ENCODE results near the gene DDX50.
"Not testable (repeated sequence)": the region's sequence is repeated elsewhere in the genome, so short reads cannot be mapped to it uniquely, and the experiment has no call there.

The DDX50 gene

DNA sequence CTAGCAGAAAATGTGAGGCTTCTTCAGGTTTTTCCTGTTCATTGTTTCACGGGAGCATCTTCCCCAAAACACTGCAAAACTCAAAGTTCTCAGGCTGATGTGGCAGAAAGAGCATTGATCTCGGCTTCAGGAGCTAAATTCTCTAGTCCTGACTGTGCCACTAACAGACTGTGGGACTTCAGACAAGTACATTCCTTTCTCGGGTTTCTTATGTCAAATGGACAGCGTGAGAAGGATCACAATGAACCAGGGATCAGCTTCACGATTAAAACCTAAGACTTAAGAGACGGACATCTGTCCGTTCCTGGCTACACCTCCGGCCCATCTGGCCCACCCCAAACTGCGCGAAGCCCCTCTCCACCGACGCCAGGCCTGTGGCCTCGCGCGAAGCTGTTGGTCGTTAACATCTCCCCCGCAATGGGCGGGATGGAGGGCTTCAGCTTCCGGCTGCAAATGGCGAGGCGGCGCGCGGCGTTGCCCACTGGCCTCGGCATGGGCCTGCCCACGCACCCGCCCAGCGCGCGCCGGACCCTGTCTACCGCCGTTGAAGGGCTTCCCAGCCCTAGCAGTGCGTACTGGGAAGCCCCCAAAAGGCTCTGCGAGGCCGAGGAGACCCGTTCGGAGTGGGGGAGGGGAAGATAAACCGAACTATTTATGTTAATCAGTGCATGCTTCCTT lies 549 bp upstream of the DDX50 start:
- DNase-seq: peak in 1 of 5 experiments; percentile 47

DNA sequence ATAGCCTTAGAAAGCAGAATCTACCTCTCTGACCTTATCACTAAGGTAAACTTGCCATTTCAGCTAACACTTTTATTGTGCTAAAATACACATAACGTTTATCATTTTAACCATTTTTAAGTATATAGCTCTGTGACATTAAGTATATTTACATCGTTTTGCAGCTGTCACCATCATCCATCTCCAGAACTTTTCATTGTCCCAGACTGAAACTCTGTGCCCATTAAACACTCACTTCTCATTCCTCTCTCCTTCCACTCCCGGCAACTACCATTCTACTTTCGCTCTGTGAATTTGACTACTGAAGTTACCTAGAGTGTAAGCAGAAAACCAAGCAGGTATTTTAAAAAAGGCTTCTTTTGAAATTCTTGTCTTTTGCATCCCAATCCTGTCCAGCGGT lies 1.3 kb downstream of the DDX50 start:
- DNase-seq: no peak

DNA sequence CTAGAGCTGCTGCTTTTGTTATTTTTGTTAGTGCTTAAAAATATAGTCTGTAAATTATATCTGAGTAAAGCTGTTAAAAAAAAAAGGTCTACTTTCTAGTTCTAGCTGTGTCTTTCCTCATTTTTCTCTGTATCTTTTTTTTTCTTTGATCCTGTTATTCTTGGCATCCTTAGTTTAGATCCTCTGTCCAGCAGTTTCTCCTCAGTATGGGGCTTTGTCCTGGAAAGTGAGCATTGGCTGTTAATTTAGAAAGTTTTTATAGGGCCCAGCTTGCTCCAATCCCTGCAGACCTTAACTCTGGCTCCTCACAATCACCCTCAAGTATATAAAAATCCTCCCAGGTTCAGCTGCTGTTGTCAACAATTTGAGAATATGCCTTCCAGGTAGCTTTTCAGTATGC lies 23.5 kb downstream of the DDX50 start:
- DNase-seq: no peak

DNA sequence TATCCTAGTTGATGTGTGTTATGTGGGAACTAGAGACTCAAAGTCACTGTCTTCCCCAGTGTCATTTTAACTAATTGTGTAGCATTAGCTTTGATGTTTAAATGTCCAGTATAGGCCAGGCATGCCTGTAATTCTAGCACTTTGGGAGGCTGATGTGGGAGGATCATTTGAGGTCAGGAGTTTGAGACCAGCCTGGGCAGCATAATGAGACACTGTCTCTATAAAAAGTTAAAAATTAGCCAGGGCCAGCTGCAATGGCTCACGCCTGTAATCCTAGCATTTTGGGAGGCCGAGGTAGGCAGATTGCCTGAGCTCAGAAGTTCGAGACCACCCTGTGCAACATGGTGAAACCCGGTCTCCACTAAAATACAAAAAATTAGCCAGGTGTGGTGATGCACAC lies 24.4 kb downstream of the DDX50 start:
- DNase-seq: no peak

DNA sequence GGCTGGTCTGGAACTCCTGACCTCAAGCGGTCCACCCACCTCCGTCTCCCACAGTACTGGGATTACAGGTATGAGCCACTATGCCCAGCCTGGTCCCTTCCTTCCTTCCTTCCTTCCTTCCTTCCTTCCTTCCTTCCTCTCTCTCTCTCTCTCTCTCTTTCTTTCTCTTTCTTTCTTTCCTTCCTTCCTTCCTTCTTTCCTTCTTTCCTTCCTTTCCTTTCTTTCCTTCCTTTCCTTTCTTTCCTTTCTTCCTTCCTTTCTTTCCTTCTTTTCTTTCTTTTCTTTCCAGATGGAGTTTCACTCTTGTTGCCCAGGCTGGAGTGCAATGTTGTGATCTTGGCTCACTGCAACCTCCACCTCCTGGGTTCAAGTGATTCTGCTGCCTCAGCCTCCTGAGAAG lies 28.0 kb downstream of the DDX50 start:
- not testable (repeated sequence) for DNase-seq

DNA sequence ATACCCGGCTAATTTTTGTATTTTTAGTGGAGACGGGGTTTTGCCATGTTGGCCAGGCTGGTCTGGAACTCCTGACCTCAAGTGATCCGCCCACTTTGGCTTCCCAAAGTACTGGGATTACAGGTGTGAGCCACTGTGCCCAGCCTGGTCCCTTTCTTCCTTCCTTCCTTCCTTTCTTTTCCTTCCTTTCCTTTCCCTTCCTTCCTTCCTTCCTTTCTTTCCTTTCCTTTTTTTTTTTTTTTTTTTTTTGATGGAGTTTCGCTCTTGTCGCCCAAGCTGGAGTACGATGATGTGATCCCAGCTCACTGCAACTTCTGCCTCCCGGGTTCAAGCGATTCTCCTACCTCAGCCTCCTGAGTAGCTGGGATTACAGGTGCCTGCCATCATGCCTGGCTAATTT lies 28.8 kb downstream of the DDX50 start:
- DNase-seq: not testable (repeated sequence)

DNA sequence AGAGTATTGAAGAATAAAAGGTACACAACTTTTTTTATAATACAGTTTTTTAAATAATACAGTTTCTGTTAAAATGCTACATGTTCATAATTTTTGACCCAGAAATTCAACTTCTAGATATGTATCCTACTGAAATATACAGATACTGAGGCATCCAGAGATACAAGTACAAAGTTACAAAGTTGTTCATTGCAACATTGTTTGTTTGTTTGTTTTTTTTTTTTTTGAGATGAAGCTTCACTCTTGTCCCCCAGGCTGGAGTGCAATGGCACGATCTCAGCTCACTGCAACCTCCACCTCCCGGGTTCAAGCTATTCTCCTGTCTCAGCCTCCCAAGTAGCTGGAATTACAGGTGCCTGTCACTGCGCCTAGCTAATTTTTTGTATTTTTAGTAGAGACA lies 31.7 kb downstream of the DDX50 start:
- not testable (repeated sequence) for DNase-seq

DNA sequence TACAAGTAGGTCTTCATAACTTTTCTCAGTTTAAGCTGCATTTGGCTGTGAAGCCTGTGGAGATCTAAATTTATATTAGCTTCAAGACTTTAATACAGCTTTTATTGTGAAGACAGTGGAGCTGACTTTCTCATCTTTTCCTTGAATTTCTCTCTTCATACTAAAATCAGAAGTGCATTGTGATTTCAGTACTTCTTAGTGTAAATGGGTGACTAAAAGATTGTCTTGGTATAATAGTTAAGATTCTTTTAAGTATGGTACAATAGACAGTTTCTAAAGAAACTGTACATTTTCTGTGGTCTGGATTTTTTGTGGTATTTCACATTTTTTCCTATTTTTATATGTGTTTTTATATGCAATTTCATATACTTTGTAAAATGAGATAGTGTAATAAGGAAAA lies 33.9 kb downstream of the DDX50 start:
- no peak for DNase-seq

DNA sequence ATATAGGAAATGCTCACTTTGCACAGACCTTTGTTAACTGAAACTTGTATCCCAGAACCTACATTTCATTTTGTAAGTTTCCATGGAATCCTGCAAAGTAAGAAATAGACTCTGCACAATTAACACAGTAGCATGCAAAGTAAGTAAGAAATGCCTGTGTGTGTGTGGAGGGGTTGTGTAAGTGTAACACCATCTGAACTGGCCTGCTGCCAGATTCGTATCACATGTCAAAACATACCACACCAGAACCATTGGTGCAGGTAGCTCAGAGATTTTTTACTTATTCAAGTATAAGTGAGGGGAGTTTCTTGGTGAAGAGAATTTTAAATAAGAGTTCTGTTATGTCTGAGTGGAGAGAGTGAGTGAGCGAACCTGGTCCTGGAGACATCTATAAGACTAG lies 37.0 kb downstream of the DDX50 start:
- DNase-seq: peak in 1 of 5 experiments; percentile 22

DNA sequence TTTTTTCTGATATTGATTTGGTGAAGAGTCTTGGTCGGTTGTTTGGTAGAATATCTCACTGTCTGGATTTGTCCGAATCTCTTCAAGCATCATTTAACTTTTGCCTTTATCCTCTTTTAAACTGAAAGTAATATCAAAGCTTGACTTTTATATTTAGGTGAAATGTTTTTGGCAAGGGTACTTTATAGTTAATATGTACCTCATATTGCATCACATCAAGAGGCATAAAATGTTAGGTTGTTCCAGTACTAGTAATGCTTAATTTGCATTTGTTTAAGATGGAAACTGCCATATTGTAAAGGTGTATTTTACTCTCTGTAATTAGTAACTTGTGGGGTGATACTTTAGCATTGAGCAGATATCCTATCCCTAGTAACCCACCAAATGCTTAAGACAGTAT lies 37.8 kb downstream of the DDX50 start:
- no peak for DNase-seq

DNA sequence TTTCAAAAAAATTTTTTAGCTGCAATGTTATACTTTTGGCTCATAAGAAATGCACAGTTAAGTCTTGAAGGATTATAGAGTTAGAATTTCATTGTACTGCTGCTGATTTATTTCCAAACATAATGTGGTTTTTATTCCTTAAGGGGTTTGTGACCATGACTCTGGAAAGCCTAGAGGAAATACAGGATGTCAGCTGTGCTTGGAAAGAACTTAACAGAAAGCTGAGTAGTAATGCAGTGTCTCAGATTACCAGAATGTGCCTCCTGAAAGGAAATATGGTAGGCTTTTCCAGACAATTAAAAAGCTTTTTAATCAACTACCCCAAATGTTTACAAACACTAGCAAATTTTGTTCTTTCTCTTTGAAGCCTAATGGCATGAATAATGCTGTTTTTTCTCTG lies 39.8 kb downstream of the DDX50 start:
- not testable (repeated sequence) for DNase-seq

DNA sequence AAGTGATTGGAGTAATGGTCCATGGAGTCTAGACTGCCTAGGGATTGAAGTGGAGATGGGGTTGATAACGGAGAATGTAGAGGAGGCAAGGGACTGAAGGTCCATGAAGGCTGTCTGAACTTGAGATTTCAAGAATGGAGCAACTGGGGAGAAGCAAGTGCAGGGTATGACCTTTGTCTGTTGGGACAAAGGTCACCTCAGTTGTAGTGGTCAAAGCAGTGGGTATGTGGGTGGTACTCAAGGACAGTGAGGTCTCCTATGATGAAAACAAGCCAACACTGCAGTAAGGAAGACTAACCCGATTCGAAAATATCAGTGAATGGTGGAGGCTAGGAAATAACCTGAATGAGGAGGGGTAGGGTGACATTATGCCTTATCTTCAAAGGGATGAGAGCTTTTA lies 49.5 kb downstream of the DDX50 start:
- no peak for DNase-seq

DNA sequence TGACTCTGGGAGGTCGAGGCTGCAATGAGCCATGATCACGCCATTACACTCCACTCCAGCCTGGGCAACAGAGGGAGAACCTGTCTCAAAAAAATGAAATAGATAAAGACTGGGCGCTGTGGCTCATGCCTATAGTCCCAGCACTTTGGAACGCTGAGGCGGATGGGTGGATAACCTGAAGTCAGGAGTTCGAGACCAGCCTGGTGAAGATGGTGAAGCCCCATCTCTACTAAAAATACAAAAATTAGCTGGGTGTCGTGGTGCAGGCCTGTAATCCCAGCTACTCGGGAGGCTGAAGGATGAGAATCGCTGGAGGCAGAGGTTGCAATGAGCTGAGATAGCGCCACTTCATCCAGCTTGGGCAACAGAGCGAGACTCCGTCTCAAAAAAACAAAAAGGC lies 53.8 kb downstream of the DDX50 start:
- DNase-seq: no peak

DNA sequence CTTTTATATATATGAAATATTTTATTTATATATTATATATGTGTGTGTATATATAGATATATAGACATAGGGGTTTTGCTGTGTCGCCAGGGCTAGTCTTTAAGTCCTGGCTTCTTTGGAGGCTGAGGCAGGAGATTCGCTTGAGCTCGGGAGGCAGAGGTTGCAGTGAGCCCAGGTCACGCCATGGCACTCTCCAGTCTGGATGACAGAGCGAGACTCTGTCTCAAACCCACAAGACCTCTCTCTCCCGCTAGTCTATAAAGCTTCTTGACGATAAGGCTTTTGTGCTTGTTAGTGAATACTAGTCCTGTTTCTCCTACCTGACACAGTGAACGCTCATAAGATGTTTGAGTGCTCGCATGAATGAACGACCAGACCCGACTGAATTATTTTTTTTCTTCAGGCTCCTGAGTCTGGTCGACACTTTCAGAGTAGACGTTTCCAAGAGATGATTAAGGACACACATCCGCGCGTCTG lies 54.3 kb downstream of the DDX50 start:
- no peak for DNase-seq

DNA sequence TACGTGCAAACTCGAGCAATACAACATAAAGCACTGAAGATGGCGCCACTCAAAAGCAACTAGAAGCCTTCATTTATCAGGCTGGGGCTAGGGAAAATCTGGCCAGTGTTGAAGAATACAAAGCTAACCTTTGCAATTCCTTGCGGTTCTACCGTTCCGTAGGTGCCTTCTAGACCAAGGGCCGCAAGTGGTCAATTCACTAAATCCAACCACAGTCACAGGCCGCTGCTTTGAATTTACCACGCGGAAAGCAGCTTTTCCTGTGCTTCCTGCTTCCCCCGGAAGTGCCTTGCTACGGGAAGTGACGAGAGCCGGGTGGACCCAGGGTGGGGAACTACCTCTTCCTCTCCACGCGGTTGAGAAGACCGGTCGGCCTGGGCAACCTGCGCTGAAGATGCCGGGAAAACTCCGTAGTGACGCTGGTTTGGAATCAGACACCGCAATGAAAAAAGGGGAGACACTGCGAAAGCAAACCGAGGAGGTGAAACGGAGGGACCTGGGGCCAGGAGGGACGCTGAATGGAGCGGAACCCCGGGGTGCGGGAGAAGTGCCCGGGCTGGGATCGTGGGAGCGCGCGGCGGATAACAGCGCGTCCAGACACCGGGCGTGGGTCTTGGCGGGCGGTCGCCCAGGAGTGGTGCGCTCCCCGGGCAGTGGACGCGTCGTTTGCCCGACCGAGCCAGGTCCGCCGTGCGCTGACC lies 54.9 kb downstream of the DDX50 start, which contains the start of gene DDX21:
DDX21 (plus strand) TSS at position 339 of the 701 bp plus-strand sequence; CDS start at position 395, 56 bp downstream.
- peak; percentile 65 to 96 (median 84) for DNase-seq

DNA sequence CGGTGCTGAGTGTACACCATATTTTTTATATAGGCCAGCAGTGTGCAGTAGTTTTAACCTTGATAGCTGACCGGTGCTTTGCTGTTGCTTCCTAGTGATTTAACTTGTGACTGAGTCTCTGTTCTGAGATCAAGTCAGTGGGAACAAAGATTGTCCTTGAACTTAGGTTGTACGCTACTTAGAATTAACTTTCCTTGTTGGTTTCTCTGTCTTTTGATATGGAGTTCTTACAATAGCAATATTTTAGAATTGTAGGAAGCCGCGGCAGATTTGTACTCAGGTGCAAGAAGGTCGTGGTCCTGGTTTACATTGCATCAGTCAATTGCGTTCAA lies 56.1 kb downstream of the DDX50 start:
- no peak for DNase-seq

DNA sequence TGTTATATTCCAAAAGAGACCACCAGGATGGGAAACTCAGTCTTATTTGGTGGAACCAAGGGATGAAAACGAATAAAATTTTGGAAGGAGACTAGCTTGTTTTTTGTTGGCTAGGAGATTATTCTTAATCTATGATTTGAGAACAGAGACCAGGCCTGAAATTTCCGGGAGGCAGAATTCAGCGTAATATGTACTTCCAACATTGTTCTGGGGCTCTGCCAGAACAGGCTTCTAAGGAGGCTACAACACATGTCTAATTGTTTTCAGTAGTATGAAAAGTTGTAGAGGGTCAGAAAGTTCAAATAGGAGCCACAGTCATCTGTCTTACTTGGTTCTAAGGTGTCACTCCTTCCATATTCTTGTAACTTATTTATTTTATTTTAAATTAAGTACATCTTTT lies 56.5 kb downstream of the DDX50 start:
- no peak for DNase-seq

DNA sequence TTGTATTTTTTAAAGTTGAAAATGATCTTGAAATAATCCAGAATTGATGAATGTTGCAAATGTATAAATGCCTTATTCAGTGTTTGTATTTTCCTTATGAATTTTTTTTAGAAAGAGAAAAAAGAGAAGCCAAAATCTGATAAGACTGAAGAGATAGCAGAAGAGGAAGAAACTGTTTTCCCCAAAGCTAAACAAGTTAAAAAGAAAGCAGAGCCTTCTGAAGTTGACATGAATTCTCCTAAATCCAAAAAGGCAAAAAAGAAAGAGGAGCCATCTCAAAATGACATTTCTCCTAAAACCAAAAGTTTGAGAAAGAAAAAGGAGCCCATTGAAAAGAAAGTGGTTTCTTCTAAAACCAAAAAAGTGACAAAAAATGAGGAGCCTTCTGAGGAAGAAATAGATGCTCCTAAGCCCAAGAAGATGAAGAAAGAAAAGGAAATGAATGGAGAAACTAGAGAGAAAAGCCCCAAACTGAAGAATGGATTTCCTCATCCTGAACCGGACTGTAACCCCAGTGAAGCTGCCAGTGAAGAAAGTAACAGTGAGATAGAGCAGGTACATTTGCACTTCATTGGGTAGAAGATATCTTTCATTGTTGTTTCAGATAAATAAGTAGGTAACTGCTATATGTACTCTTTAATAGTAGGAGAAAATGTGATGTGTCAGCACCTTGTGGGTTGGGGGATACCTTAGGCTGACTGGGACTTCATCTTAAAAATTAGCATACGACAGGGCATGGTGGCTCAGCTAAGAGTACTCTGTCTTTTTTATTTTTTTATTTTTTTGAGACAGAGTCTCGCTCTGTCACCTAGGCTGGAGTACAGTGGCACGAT lies 58.8 kb downstream of the DDX50 start:
- DNase-seq: no peak

DNA sequence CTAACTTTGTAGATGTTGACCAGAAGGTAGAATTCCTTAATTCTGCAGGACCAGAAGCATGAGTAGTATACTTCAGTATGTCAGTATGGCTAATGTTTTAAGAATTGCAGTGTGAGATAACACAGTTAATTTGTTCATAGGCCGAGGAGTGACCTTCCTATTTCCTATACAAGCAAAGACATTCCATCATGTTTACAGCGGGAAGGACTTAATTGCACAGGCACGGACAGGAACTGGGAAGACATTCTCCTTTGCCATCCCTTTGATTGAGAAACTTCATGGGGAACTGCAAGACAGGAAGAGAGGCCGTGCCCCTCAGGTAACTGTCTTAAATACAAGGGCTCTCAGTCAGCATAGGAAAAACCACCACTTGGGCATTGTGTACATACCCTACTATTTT lies 62.0 kb downstream of the DDX50 start:
- DNase-seq: no peak

DNA sequence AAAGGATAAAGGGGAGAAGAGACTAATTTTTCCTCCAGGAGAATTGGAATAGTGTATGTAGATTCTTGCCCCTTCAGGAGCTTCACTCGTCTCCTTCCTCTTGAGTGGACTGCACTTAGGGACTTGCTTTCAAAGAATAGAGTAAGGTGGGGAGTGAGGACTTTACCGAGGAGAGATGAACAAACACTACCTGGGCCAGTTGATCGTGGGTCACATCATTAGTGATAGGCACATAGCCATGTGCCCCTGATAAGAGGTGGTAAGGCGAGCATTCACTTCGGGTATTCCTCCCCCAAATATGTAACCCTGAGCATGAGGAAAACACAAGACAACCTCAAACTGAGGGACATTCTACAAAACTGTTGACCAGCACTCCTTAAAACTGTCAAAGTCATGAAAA lies 72.9 kb downstream of the DDX50 start:
- DNase-seq: no peak

DNA sequence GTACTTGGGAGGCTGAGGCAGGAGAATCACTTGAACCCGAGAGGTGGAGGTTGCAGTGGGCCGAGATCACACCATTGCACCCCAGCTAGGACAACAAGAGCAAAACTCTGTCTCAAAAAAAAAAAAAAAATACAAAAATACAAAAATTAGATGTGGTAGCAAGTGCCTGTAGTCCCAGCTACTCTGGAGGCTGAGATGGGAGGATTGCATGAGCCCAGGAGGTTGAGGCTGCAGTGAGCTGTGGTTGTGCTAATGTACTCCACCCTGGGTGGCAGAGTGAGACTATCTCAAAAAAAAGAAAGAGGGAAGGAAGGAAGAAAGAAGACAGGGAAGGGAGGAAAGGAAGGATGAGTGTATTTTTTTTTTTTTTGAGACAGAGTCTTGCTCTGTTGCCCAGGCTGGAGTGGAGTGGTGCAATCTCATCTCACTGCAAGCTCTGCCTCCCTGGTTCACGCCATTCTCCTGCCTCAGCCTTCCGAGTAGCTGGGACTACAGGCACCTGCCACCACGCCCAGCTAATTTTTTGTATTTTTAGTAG lies 74.9 kb downstream of the DDX50 start:
- DNase-seq: not testable (repeated sequence)

DNA sequence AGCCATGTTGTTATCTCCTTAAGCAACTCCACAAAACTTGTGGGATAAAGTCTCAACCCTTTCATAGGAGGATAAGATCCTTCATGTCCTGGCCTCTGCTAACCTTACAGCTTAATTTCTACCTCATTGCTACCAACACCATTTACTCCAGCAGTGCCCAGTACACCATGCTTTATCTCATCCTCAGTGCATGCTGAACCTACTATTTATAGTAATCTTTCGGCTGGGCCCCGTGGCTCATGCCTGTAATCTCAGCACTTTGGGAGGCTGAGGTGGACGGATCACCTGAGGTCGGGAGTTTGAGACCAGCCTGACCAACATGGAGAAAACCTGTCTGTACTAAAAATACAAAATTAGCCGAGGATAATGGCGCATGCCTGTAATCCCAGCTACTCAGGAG lies 78.6 kb downstream of the DDX50 start:
- DNase-seq: not testable (repeated sequence)

DNA sequence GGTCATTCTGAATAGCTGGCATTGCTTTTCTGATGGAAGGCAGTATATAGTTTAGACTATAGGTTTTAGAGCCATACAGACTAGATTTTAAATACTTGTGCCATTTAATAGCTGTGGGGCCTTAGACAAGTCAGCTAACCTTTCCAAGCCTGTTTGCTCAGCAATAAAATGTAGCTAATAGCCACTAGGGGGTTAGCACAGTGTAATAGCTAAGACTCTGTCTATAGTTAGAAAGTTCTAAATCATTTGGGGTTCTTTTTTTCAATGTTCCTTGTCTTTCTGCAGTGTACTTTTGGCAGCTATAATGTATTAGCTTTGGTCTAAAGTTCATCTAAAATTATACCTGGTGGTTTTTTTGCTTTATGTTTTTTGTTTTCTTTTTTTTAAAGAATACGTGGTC lies 80.0 kb downstream of the DDX50 start:
- peak in 1 of 5 experiments; percentile 26 for DNase-seq
